K562 (cell line): ENCODE data around the gene ATP10B. TPM values are rescaled to one million over a fixed set of nuclear protein-coding genes. Genes with fewer than 3 reads are reported as not detected.

Source experiments
- ATAC-seq: fragments of 200-7000 bp; cut with Tn5 transposase; 3 replicates; pipeline ENCODE4 v1.9.1; 2020; ENCODE audit warnings: moderate library complexity
- BruUV-seq: library from RNA; stranded (reverse); fragments of 400-500 nt; replicated peaks from 2 replicates; lab custom pipeline; 2021; lab: Mats Ljungman, UMichigan
- CTCF ChIA-PET: fragments of 300-600 bp; formaldehyde crosslinking; extraction: SDS; loops from one replicate; lab custom pipeline; 2021; ENCODE audit warnings: low intra/inter-chr PET ratio; lab: Yijun Ruan, JAX
- POLR2A ChIA-PET: fragments of 300-600, 350-650 bp; sonication (Branson Sonifier 250); formaldehyde crosslinking; extraction: SDS; loops from one replicate; lab custom pipeline; 2021; ENCODE audit warnings: antibody characterized with exemption, inconsistent platforms; lab: Yijun Ruan, JAX
- DNase-seq, 4 experiments: peaks; one replicate each; pipeline versions ENCODE4 v3.0.0 to v3.0.0-alpha.2; 2011 to 2018; ENCODE audit warnings: low spot score in 3 of 4, mixed read lengths in 3 of 4; ENCODE audit errors: extremely low read depth in 1 of 4
- FAIRE-seq: peaks from 2 replicates; lab custom pipeline; 2011; peaks lifted over from hg19 to GRCh38; lab: Jason Lieb, UNC
- H2AFZ ChIP-seq: 2 replicates; pipeline ENCODE4 v1.6.0; 2011; ENCODE audit warnings: low read depth, low read length, control low read depth, inconsistent platforms
- H3K27ac ChIP-seq: fragments of 200-600 bp; 3 replicates; pipeline ENCODE4 v1.8.0; 2011; ENCODE audit warnings: low read depth, mild to moderate bottlenecking, control low read depth, inconsistent platforms, low read length, moderate library complexity, mixed read lengths; ENCODE audit errors: extremely low read depth
- H3K27me3 ChIP-seq, 2 experiments: fragments of 300-600 bp in 1 of 2; 2 replicates in 1 of 2; 3 replicates in 1 of 2; pipeline versions ENCODE4 v1.6.0 to v1.8.0; 2011; ENCODE audit warnings: inconsistent platforms in 2 of 2, low read length in 2 of 2, mild to moderate bottlenecking in 1 of 2, mixed read lengths in 1 of 2, moderate library complexity in 1 of 2; ENCODE audit not compliant: control insufficient read depth in 2 of 2, insufficient read depth in 2 of 2
- H3K36me3 ChIP-seq: fragments of 300-600 bp; 3 replicates; pipeline ENCODE4 v1.8.0; 2011; ENCODE audit warnings: mild to moderate bottlenecking, low read length, inconsistent platforms; ENCODE audit not compliant: control insufficient read depth, insufficient read depth
- H3K4me1 ChIP-seq, 2 experiments: fragments of 200-600 bp in 1 of 2; replicated peaks in 1 of 2; 2 replicates in 1 of 2; 3 replicates in 1 of 2; pipeline versions ENCODE4 v1.5.1 to v1.8.0; 2011; ENCODE audit warnings: inconsistent platforms in 2 of 2, low read length in 2 of 2, mild to moderate bottlenecking in 1 of 2, mixed read lengths in 1 of 2, moderate library complexity in 1 of 2; ENCODE audit not compliant: control insufficient read depth in 2 of 2, insufficient read depth in 2 of 2
- H3K4me2 ChIP-seq: 2 replicates; pipeline ENCODE4 v1.6.1; 2011; ENCODE audit warnings: low read length, control low read depth, inconsistent platforms, mixed read lengths; ENCODE audit not compliant: insufficient read depth
- H3K4me3 ChIP-seq: fragments of 200-600 bp; sonication (generic), shearing (Covaris generic); 2 replicates; pipeline ENCODE4 v1.5.1; 2016; ENCODE audit warnings: control low read depth, inconsistent platforms
- H3K79me2 ChIP-seq: fragments of 200-600 bp; 3 replicates; pipeline ENCODE4 v1.8.0; 2011; ENCODE audit warnings: low read length, inconsistent platforms; ENCODE audit not compliant: control insufficient read depth, insufficient read depth
- H3K9ac ChIP-seq, 2 experiments: 2 replicates each; pipeline versions ENCODE4 v1.6.0 to v1.6.1; 2011; ENCODE audit warnings: low read depth in 2 of 2, low read length in 2 of 2, control low read depth in 1 of 2, inconsistent platforms in 1 of 2, mild to moderate bottlenecking in 1 of 2, mixed read lengths in 1 of 2; ENCODE audit not compliant: insufficient read depth in 1 of 2
- H3K9me1 ChIP-seq: one replicate; pipeline ENCODE4 v1.6.0; 2011; ENCODE audit warnings: inconsistent platforms, mild to moderate bottlenecking, low read length, moderate library complexity; ENCODE audit not compliant: control insufficient read depth, insufficient read depth
- H3K9me3 ChIP-seq: replicated peaks from 2 replicates; pipeline ENCODE4 v1.5.1; 2011; ENCODE audit warnings: low read depth, low read length, inconsistent platforms; ENCODE audit not compliant: control insufficient read depth, insufficient read depth
- H4K20me1 ChIP-seq: replicated peaks from 2 replicates; pipeline ENCODE4 v1.6.1; 2011; ENCODE audit warnings: low read length, inconsistent platforms, mixed read lengths; ENCODE audit not compliant: control insufficient read depth, insufficient read depth
- AFF1 ChIP-seq, 2 experiments: fragments of 450-650 bp; IDR thresholded peaks; 2 replicates each; pipeline ENCODE4 v1.6.1; 2018; ENCODE audit warnings: mild to moderate bottlenecking in 2 of 2, low read depth in 1 of 2; ENCODE audit not compliant: partially characterized antibody in 2 of 2
- ATF4 ChIP-seq: fragments of 450-650 bp; formaldehyde crosslinking; IDR thresholded peaks from 2 replicates; pipeline ENCODE4 v1.4.0; 2022; ENCODE audit warnings: mild to moderate bottlenecking, moderate library complexity
- BMI1 ChIP-seq: fragments of 150-350 bp; IDR thresholded peaks from 2 replicates; pipeline ENCODE4 v1.6.1; 2014; ENCODE audit warnings: low read length
- GATA2 ChIP-seq: sonication (generic); formaldehyde crosslinking; IDR thresholded peaks from 2 replicates; pipeline ENCODE4 v1.4.0; 2020; ENCODE audit warnings: mild to moderate bottlenecking, missing genetic modification reagents
- MTF1 ChIP-seq: fragments of 250-450 bp; sonication (Bioruptor Pico); IDR thresholded peaks from 2 replicates; pipeline ENCODE4 v1.9.0; 2021; ENCODE audit warnings: moderate library complexity, mild to moderate bottlenecking, inconsistent platforms, borderline replicate concordance
- NFXL1 ChIP-seq: fragments of 450-650 bp; formaldehyde crosslinking; IDR thresholded peaks from 2 replicates; pipeline ENCODE4 v1.4.0; 2021; ENCODE audit warnings: mild to moderate bottlenecking
- PCBP2 ChIP-seq: fragments of 200-400 bp; formaldehyde crosslinking; IDR thresholded peaks from 2 replicates; pipeline ENCODE4 v1.6.1; 2018; ENCODE audit warnings: low read length, low read depth, mild to moderate bottlenecking, moderate library complexity; ENCODE audit not compliant: poor library complexity, severe bottlenecking
- PPARD ChIP-seq: fragments of 250-450 bp; sonication (Bioruptor Pico); IDR thresholded peaks from 2 replicates; pipeline ENCODE4 v1.8.0; 2022; ENCODE audit warnings: inconsistent platforms, mild to moderate bottlenecking, moderate library complexity
- RBM14 ChIP-seq: fragments of 200-400 bp; formaldehyde crosslinking; IDR thresholded peaks from 2 replicates; pipeline ENCODE4 v1.6.1; 2018; ENCODE audit warnings: low read depth, mild to moderate bottlenecking, low read length, moderate library complexity, borderline replicate concordance; ENCODE audit not compliant: insufficient read depth
- RBM25 ChIP-seq: fragments of 200-400 bp; formaldehyde crosslinking; IDR thresholded peaks from 2 replicates; pipeline ENCODE4 v1.6.1; 2018; ENCODE audit warnings: low read length, low read depth, moderate library complexity; ENCODE audit not compliant: severe bottlenecking
- RFX5 ChIP-seq: IDR thresholded peaks from 2 replicates; pipeline ENCODE4 v1.6.1; 2011; ENCODE audit warnings: low read depth, mild to moderate bottlenecking, improper control_type of control experiment, low read length
- SRSF1 ChIP-seq: fragments of 200-400 bp; formaldehyde crosslinking; IDR thresholded peaks from 2 replicates; pipeline ENCODE4 v1.6.1; 2017; ENCODE audit warnings: mild to moderate bottlenecking, low read depth, low read length, moderate library complexity
- ZNF121 ChIP-seq: sonication (generic); formaldehyde crosslinking; conservative IDR thresholded peaks from 2 replicates; pipeline ENCODE4 v1.8.0; 2022; ENCODE audit warnings: missing genetic modification reagents
- ZNF133 ChIP-seq: fragments of 250-450 bp; sonication (Bioruptor Pico); IDR thresholded peaks from 2 replicates; pipeline ENCODE4 v1.4.0; 2020; ENCODE audit warnings: mild to moderate bottlenecking
- ZNF586 ChIP-seq: fragments of 450-650 bp; formaldehyde crosslinking; conservative IDR thresholded peaks from 2 replicates; pipeline ENCODE4 v1.4.0; 2020; ENCODE audit warnings: mild to moderate bottlenecking, moderate library complexity
- ZNF77 ChIP-seq: fragments of 250-450 bp; sonication (Bioruptor Pico); IDR thresholded peaks from 2 replicates; pipeline ENCODE4 v1.5.0; 2020
- WGBS: fragments of 100-300 bp; shearing (Covaris generic); methylation state at CpG from one replicate; pipeline ENCODE4 v1.1.6; 2016; ENCODE audit warnings: low coverage, mixed read lengths; ENCODE audit not compliant: insufficient coverage; ENCODE audit errors: missing lambda C conversion rate; 5-methylcytosine and 5-hydroxymethylcytosine counted together
- in situ Hi-C: fragments of 300-500 bp; cut with MboI; formaldehyde crosslinking; loops from 4 replicates; pipeline ENCODE4 v1.15.0; 2018; ENCODE audit warnings: inconsistent platforms, mixed read lengths
- intact Hi-C: fragments of 100-400 bp; cut with micrococcal nuclease; formaldehyde crosslinking; loops from 2 replicates; pipeline ENCODE4 v1.14.2; 2022
- polyA plus RNA-seq, 8 experiments: library from polyadenylated mRNA; depleted of rRNA in 4 of 8; stranded (reverse) in 5 of 8; unstranded in 3 of 8; fragments of >200 nt; fragmentation: Nextera tagmentation in 2 of 8; fragmentation: Illumina TruSeq in 1 of 8; extraction: Ambion mirVana in 2 of 8; extraction: Trizol in 1 of 8; gene quantifications; 2 replicates each; pipeline versions ENCODE4 v1.2.1 to v1.2.3, GENCODE V29; 2011 to 2014; ENCODE audit warnings: inconsistent platforms in 1 of 8, missing spikeins in 1 of 8
- total RNA-seq, 7 experiments: library from RNA; depleted of rRNA in 6 of 7; stranded (reverse); fragments of >200 nt in 6 of 7; fragmentation: Illumina TruSeq in 2 of 7; extraction: Trizol in 2 of 7; gene quantifications; 2 replicates each; pipeline versions ENCODE4 v1.2.1 to v1.2.3, GENCODE V29; 2011 to 2021; ENCODE audit warnings: low replicate concordance in 1 of 7

ATP10B gene
- total and polyA plus RNA-seq, 9 of the 15 experiments (the other 6 are each of a cell fraction or from before 2014, with no cell fraction given), result 0.04 TPM; not detected in 8

- FAIRE-seq (no peak), DNase-seq (no peak), ATAC-seq (no peak)
- Histone ChIP-seq H3K4me2 (no peak overlapping the region), H3K27ac (no peak overlapping the region), H3K79me2 (no peaks in the 10 kb centered on the region), H3K9me3 (no peaks in the 10 kb centered on the region), H2AFZ (no peak overlapping the region), H3K27me3 (no peaks in the 10 kb centered on the region), H3K4me1 (no peaks in the 10 kb centered on the region), H3K9ac (no peak overlapping the region), H3K4me3 (no peak overlapping the region), H3K9me1 (no peaks in the 10 kb centered on the region)
- intact Hi-C loops, result no loop called here
- ChIA-PET CTCF (no interaction called here), POLR2A (no interaction called here)
- 0% methylated on average over 3 of the region's 3 CpGs for WGBS
- no TSS peak for BruUV-seq
- in situ Hi-C loops, result no loop called here
- no peak for TF ChIP-seq NFXL1 (CRISPR knock-in tag)
- TF ChIP-seq AFF1 (IDR thresholded peaks at IDR 0.05; ENCODE audit: low read depth in 1 of 2, partially characterized antibody in 2 of 2), result no peak
- no peak for TF ChIP-seq PCBP2
- no peak for TF ChIP-seq GATA2
- TF ChIP-seq BMI1, result no peak
- no peak for TF ChIP-seq ZNF77 (CRISPR knock-in tag)
- TF ChIP-seq RBM25, result no peak
- TF ChIP-seq PPARD, result no peak
- no peak for TF ChIP-seq SRSF1
- no peak for TF ChIP-seq ZNF133 (CRISPR knock-in tag)
- no peak for TF ChIP-seq ATF4
- no peak for TF ChIP-seq RBM14
- no peak for TF ChIP-seq RFX5
- no peak for TF ChIP-seq ZNF586 (CRISPR knock-in tag)
- no peak for TF ChIP-seq MTF1 (CRISPR knock-in tag)
- no peak for TF ChIP-seq ZNF121 (CRISPR knock-in tag)
- TF ChIP-seq, all 486 proteins: peak for 0
- no peaks in the 10 kb centered on the region for H4K20me1 ChIP-seq
- no peaks in the 10 kb centered on the region for H3K36me3 ChIP-seq
These were observed 5.4 kb downstream of the ATP10B start for GRCh38 chr5:160846642-160847041.
